Stomach (tissue), 9 donors: ENCODE measurements around the gene NPBWR2. TPM values are rescaled to one million over a fixed set of nuclear protein-coding genes. Genes with fewer than 3 reads are reported as not detected.

Source experiments
- DNase-seq, 2 donors: peaks; one replicate each; pipeline versions ENCODE4 v3.0.0 to v3.0.0-alpha.2; 2013 to 2019
- H3K27ac ChIP-seq, 5 donors: fragments of 200-600 bp in 4 of 5; sonication (generic) in 4 of 5; one replicate each; pipeline ENCODE4 v1.5.1; 2013 to 2019; ENCODE audit warnings: mild to moderate bottlenecking in 1 of 5, moderate library complexity in 1 of 5
- H3K27me3 ChIP-seq, 3 donors: fragments of 200-600 bp; sonication (generic); one replicate each; pipeline ENCODE4 v1.5.1; 2017 to 2019; ENCODE audit warnings: mixed run types in 1 of 3
- H3K36me3 ChIP-seq, 4 donors: fragments of 200-600 bp; sonication (generic); 1 replicate in 3 of 4; 2 replicates in 1 of 4; pipeline ENCODE4 v1.5.1; 2016 to 2019
- H3K4me1 ChIP-seq, 4 donors: fragments of 200-600 bp; sonication (generic); one replicate each; pipeline ENCODE4 v1.5.1; 2016 to 2019
- H3K4me3 ChIP-seq, 4 donors: fragments of 200-600 bp; sonication (generic) in 3 of 4; one replicate each; pipeline ENCODE4 v1.5.1; 2016 to 2019; ENCODE audit warnings: mild to moderate bottlenecking in 1 of 4
- H3K9me3 ChIP-seq, 4 donors: fragments of 200-600 bp; sonication (generic); one replicate each; pipeline ENCODE4 v1.5.1; 2016 to 2019
- EP300 ChIP-seq: sonication (generic); formaldehyde crosslinking; IDR thresholded peaks from one replicate; pipeline ENCODE4 v1.6.1; 2017; ENCODE audit warnings: antibody characterized with exemption
- POLR2A ChIP-seq, 4 donors: fragments of 450-650 bp; IDR thresholded peaks; one replicate each; pipeline ENCODE4 v1.6.1; 2016; ENCODE audit warnings: antibody characterized with exemption in 4 of 4, control low read depth in 2 of 4, mild to moderate bottlenecking in 1 of 4, moderate library complexity in 1 of 4
- POLR2AphosphoS5 ChIP-seq, 3 donors: sonication (generic); formaldehyde crosslinking; IDR thresholded peaks; one replicate each; pipeline ENCODE4 v1.6.1; 2016; ENCODE audit warnings: antibody characterized with exemption in 3 of 3
- WGBS, 5 donors: extraction: QIAGEN DNeasy Blood & Tissue Kit in 3 of 5; methylation state at CpG; one replicate each; pipeline versions ENCODE4 v1.1.5 to v1.1.7; 2013 to 2018; 5-methylcytosine and 5-hydroxymethylcytosine counted together
- intact Hi-C: fragments of 100-400 bp; cut with DNase I; formaldehyde crosslinking; loops from one replicate; pipeline ENCODE4 v1.15.1; 2023; ENCODE audit warnings: low total_unique reads
- polyA plus RNA-seq, 3 donors: library from polyadenylated mRNA; stranded (reverse); fragments of 200-250 nt; gene quantifications; one replicate each; pipeline ENCODE4 v1.2.3, GENCODE V29; 2013
- total RNA-seq, 5 donors: library from RNA; depleted of rRNA; stranded (reverse); fragments of >200 nt; gene quantifications; one replicate each; pipeline versions ENCODE4 v1.1.0 to v1.2.3, GENCODE V29; 2014 to 2016
- TF ChIP-seq, protein P1 (sequence below), 7 experiments: fragments of 450-650 bp in 4 of 7; fragments of 200-600 bp in 3 of 7; sonication (generic) in 3 of 7; IDR thresholded peaks; one replicate each; pipeline ENCODE4 v1.5.1; 2016 to 2019; ENCODE audit warnings: antibody characterized with exemption in 7 of 7, control low read depth in 2 of 7, mild to moderate bottlenecking in 1 of 7
- donor health status: healthy with polysubstance abuse.
- donor health status: Bipolar disorder and iron deficiency.
- donor health status: healthy.

The NPBWR2 gene
- total and polyA plus RNA-seq, 8 donors, result not detected

DNA sequence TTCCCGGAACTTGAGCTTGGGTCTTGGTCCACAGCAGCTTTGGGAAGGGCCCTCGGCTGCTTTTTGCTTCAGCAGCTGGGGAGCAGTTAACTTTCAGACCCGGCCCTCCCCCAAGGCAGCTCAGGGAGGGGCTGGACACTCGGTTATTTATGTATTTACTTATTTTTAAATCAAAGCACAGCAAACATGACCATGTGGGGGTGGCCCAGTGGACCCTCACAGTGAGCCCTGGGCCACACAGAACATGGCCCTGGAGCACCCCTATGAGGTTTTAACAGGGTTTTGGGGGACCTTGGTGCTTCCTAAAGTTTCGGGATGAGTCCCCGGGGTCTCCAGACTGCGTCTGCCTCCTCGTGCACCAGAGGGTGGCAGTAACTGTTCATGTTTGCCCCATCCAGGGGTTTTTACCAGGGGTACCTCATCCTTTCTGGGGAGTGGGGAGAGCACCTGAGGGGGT, 26.6 kb upstream of the NPBWR2 start:
- TF ChIP-seq POLR2AphosphoS5 (IDR thresholded peaks at IDR 0.05), result no peak
- TF ChIP-seq, protein P1, sequence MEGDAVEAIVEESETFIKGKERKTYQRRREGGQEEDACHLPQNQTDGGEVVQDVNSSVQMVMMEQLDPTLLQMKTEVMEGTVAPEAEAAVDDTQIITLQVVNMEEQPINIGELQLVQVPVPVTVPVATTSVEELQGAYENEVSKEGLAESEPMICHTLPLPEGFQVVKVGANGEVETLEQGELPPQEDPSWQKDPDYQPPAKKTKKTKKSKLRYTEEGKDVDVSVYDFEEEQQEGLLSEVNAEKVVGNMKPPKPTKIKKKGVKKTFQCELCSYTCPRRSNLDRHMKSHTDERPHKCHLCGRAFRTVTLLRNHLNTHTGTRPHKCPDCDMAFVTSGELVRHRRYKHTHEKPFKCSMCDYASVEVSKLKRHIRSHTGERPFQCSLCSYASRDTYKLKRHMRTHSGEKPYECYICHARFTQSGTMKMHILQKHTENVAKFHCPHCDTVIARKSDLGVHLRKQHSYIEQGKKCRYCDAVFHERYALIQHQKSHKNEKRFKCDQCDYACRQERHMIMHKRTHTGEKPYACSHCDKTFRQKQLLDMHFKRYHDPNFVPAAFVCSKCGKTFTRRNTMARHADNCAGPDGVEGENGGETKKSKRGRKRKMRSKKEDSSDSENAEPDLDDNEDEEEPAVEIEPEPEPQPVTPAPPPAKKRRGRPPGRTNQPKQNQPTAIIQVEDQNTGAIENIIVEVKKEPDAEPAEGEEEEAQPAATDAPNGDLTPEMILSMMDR (IDR thresholded peaks at IDR 0.05), result no peak
- no peak for TF ChIP-seq EP300
- no peak for TF ChIP-seq POLR2A (IDR thresholded peaks at IDR 0.05)
- Histone ChIP-seq H3K36me3 (no peaks in the 10 kb centered on the region), H3K27me3 (peaks cover 0 to 36% (median 6%) of the 10 kb centered on the region in 3 donors), H3K27ac (no peak overlapping the region), H3K4me3 (no peak overlapping the region), H3K9me3 (no peaks in the 10 kb centered on the region), H3K4me1 (no peaks in the 10 kb centered on the region)
- intact Hi-C loops, result no loop called here
- DNase-seq, result no peak
- WGBS, 5 donors, result 35 to 44% (median 43%) methylated on average over 6 to 8 of the region's 8 CpGs

DNA sequence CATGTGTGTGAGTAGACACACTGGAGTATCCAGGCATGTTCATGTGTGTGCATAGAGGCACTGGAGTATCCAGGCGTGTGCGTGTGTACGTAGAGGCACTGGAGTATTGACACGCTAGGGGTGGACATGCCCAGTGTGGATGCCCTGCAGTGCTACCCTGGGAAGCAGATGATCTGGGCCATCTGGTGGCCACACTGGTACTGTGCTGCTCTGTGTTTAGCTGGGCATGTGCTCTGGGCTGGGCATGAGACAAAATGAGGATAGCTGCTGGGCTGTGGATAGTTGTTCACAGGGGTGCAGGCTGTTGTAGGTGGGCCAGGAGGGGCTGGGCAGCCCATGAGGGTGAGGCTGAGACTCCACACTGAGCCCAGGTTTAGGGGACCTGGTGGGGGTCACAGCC, 24.0 kb upstream of the NPBWR2 start:
- no peak overlapping the region for H3K4me3 ChIP-seq
- TF ChIP-seq POLR2A (IDR thresholded peaks at IDR 0.05), result no peak
- TF ChIP-seq EP300, result no peak
- TF ChIP-seq, protein P1 (IDR thresholded peaks at IDR 0.05), result no peak
- TF ChIP-seq POLR2AphosphoS5 (IDR thresholded peaks at IDR 0.05), result no peak
- DNase-seq, result no peak
- H3K36me3 ChIP-seq, result no peaks in the 10 kb centered on the region
- H3K4me1 ChIP-seq, result no peaks in the 10 kb centered on the region
- peaks cover 0 to 27% (median 7%) of the 10 kb centered on the region in 3 donors for H3K27me3 ChIP-seq
- WGBS, 5 donors, result 54 to 85% (median 65%) methylated on average over 4 of the region's 4 CpGs
- intact Hi-C loops, result no loop called here
- no peaks in the 10 kb centered on the region for H3K9me3 ChIP-seq
- no peak overlapping the region for H3K27ac ChIP-seq

DNA sequence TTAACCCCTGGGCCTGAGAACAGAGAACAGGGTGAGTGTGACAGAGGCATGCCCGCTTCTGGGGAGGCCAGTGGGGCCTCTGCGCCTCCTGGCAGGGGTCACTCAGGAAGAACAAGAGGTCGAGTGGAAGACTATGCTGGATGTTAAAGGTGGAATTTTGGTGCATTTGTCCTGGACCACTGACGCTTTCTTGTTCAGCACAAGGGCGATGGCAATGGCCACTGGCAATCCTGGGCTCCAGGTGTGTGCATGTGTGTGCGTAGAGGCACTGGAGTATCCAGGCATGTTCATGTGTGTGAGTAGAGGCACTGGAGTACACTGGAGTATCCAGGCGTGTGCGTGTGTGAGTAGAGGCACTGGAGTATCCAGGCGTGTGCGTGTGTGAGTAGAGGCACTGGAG, 23.5 kb upstream of the NPBWR2 start:
- Histone ChIP-seq H3K9me3 (no peaks in the 10 kb centered on the region), H3K27me3 (peaks cover 0 to 27% (median 7%) of the 10 kb centered on the region in 3 donors), H3K4me3 (no peak overlapping the region), H3K4me1 (no peaks in the 10 kb centered on the region), H3K27ac (no peak overlapping the region), H3K36me3 (no peaks in the 10 kb centered on the region)
- no peak for DNase-seq
- 79 to 85% (median 82%) methylated on average over 10 of the region's 10 CpGs for WGBS, 5 donors
- TF ChIP-seq POLR2A (IDR thresholded peaks at IDR 0.05) (no peak), POLR2AphosphoS5 (IDR thresholded peaks at IDR 0.05) (no peak), EP300 (no peak)
- TF ChIP-seq, protein P1 (IDR thresholded peaks at IDR 0.05), result no peak
- intact Hi-C loops, result no loop called here

DNA sequence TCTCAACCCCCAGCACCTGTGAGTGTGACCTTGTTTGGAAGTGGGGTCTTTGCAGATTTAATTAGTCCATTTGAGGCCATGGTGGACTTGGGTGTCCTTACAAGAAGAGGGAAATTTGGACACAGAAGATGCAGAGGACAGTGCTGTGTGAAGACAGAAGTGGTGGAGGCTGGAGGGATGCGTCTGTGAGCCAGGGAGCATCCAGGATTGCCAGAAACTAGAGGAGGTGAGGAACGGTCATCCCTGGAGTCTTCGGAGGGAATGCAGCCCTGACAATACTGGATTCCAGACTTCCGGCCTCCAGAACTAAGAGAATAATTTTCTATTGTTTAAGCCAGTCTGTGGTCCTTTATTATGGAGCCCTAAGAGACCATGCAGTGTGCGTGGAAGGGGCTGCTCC, 22.9 kb upstream of the NPBWR2 start:
- no peak overlapping the region for H3K4me3 ChIP-seq
- no peaks in the 10 kb centered on the region for H3K9me3 ChIP-seq
- WGBS, 5 donors, result 62 to 73% (median 72%) methylated on average over 5 of the region's 5 CpGs
- no peaks in the 10 kb centered on the region for H3K36me3 ChIP-seq
- DNase-seq, result no peak
- TF ChIP-seq POLR2A (IDR thresholded peaks at IDR 0.05) (no peak), EP300 (no peak), POLR2AphosphoS5 (IDR thresholded peaks at IDR 0.05) (no peak)
- TF ChIP-seq, protein P1 (IDR thresholded peaks at IDR 0.05), result no peak
- intact Hi-C loops, result no loop called here
- H3K27me3 ChIP-seq, result peaks cover 0 to 27% (median 7%) of the 10 kb centered on the region in 3 donors
- no peaks in the 10 kb centered on the region for H3K4me1 ChIP-seq
- H3K27ac ChIP-seq, result no peak overlapping the region
